Mammary epithelial cell (primary cell): ENCODE measurements around the gene C19orf85.

Source experiments
- EZH2 ChIP-seq: IDR thresholded peaks from 2 replicates; pipeline ENCODE4 v1.6.1; 2012; ENCODE audit warnings: low read length, inconsistent platforms, borderline replicate concordance
- TF ChIP-seq, protein P1 (sequence below), 2 donors: IDR thresholded peaks in 1 of 2; conservative IDR thresholded peaks in 1 of 2; 2 replicates each; pipeline ENCODE4 v1.5.1; 2011 to 2012; ENCODE audit warnings: inconsistent platforms in 2 of 2, low read length in 2 of 2, mild to moderate bottlenecking in 2 of 2, control low read depth in 1 of 2, low read depth in 1 of 2; ENCODE audit not compliant: insufficient read depth in 1 of 2; ENCODE audit errors: extremely low read depth in 1 of 2

DNA sequence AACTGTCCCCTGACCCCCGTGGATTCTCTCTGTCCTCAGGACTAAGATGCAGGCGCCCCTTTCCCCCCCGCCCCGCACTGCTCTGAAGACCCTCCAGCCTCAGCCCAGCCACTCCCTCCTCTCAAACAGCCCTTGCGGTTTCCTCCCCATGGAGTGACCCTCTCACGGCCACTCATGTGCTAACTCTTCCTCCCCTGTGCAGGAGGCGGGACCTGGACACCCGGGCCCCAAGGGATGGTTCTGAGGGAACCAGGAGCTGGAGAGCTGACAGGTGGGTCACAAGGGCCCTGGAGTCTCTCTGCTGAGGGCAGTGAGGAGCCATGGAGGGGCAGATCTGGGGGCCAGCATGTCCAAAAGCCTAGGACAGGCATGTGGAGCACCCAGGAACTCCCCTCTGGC, 5.0 kb downstream of the C19orf85 start:
- TF ChIP-seq, protein P1, sequence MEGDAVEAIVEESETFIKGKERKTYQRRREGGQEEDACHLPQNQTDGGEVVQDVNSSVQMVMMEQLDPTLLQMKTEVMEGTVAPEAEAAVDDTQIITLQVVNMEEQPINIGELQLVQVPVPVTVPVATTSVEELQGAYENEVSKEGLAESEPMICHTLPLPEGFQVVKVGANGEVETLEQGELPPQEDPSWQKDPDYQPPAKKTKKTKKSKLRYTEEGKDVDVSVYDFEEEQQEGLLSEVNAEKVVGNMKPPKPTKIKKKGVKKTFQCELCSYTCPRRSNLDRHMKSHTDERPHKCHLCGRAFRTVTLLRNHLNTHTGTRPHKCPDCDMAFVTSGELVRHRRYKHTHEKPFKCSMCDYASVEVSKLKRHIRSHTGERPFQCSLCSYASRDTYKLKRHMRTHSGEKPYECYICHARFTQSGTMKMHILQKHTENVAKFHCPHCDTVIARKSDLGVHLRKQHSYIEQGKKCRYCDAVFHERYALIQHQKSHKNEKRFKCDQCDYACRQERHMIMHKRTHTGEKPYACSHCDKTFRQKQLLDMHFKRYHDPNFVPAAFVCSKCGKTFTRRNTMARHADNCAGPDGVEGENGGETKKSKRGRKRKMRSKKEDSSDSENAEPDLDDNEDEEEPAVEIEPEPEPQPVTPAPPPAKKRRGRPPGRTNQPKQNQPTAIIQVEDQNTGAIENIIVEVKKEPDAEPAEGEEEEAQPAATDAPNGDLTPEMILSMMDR (conservative IDR thresholded peaks at IDR 0.05 in 1 of 2, IDR thresholded peaks at IDR 0.05 in 1 of 2; ENCODE audit: extremely low read depth in 1 of 2, insufficient read depth in 1 of 2, low read depth in 1 of 2, low read length in 2 of 2): no peak
- no peak for TF ChIP-seq EZH2
